K562 (cell line): Measurements from ENCODE around the gene SPRING1. TPM values are rescaled to one million over a fixed set of nuclear protein-coding genes. Genes with fewer than 3 reads are reported as not detected.

Source experiments
- CBFA2T3 ChIP-seq: fragments of 450-650 bp; IDR thresholded peaks from 2 replicates; pipeline ENCODE4 v1.6.1; 2017
- DACH1 ChIP-seq: fragments of 450-650 bp; IDR thresholded peaks from 2 replicates; pipeline ENCODE4 v1.6.1; 2018; ENCODE audit not compliant: partially characterized antibody
- EZH2 ChIP-seq: IDR thresholded peaks from 2 replicates; pipeline ENCODE4 v1.6.1; 2012; ENCODE audit warnings: low read depth, mild to moderate bottlenecking, inconsistent platforms, low read length, borderline replicate concordance
- FIP1L1 ChIP-seq: fragments of 200-400 bp; formaldehyde crosslinking; IDR thresholded peaks from 2 replicates; pipeline ENCODE4 v1.6.1; 2018; ENCODE audit warnings: mild to moderate bottlenecking, low read depth, low read length; ENCODE audit not compliant: poor library complexity, severe bottlenecking
- FOXP1 ChIP-seq: sonication (generic); formaldehyde crosslinking; IDR thresholded peaks from 2 replicates; pipeline ENCODE4 v1.8.0; 2022; ENCODE audit warnings: mild to moderate bottlenecking, missing genetic modification reagents
- HCFC1 ChIP-seq: IDR thresholded peaks from 2 replicates; pipeline ENCODE4 v1.6.1; 2012; ENCODE audit warnings: low read depth, low read length, improper control_type of control experiment
- MCM3 ChIP-seq: fragments of 450-650 bp; IDR thresholded peaks from 2 replicates; pipeline ENCODE4 v1.6.1; 2016
- MYNN ChIP-seq, 2 experiments: sonication (generic); formaldehyde crosslinking in 1 of 2; IDR thresholded peaks; 2 replicates each; pipeline versions ENCODE4 v1.5.0 to v1.6.1; 2016 to 2020; ENCODE audit warnings: antibody characterized with exemption in 1 of 2, missing genetic modification reagents in 1 of 2
- NR3C1 ChIP-seq: sonication (generic); formaldehyde crosslinking; IDR thresholded peaks from 2 replicates; pipeline ENCODE4 v1.8.1; 2022; ENCODE audit warnings: missing genetic modification reagents
- NUFIP1 ChIP-seq: fragments of 450-650 bp; IDR thresholded peaks from 2 replicates; pipeline ENCODE4 v1.6.1; 2018; ENCODE audit not compliant: partially characterized antibody
- PHB ChIP-seq: fragments of 250-450 bp; sonication (Bioruptor Pico); IDR thresholded peaks from 2 replicates; pipeline ENCODE4 v1.5.0; 2021
- PML ChIP-seq: IDR thresholded peaks from 2 replicates; pipeline ENCODE4 v1.6.1; 2012; ENCODE audit warnings: low read length, inconsistent platforms
- RBFOX2 ChIP-seq: fragments of 200-400 bp; formaldehyde crosslinking; IDR thresholded peaks from 2 replicates; pipeline ENCODE4 v1.6.1; 2017; ENCODE audit warnings: low read depth, mild to moderate bottlenecking, low read length, moderate library complexity
- RFX1 ChIP-seq: fragments of 450-650 bp; IDR thresholded peaks from 2 replicates; pipeline ENCODE4 v1.6.1; 2016; ENCODE audit warnings: mild to moderate bottlenecking, moderate library complexity
- SP1 ChIP-seq: sonication (generic); formaldehyde crosslinking; IDR thresholded peaks from 2 replicates; pipeline ENCODE4 v1.8.1; 2022; ENCODE audit warnings: mild to moderate bottlenecking, missing genetic modification reagents
- ZNF143 ChIP-seq: sonication (generic); formaldehyde crosslinking; IDR thresholded peaks from 2 replicates; pipeline ENCODE4 v1.9.0; 2022; ENCODE audit warnings: mild to moderate bottlenecking, missing genetic modification reagents
- ZNF57 ChIP-seq: fragments of 450-650 bp; formaldehyde crosslinking; IDR thresholded peaks from 2 replicates; pipeline ENCODE4 v1.4.0; 2020; ENCODE audit warnings: mild to moderate bottlenecking, moderate library complexity
- polyA plus RNA-seq, 8 experiments: library from polyadenylated mRNA; depleted of rRNA in 4 of 8; stranded (reverse) in 5 of 8; unstranded in 3 of 8; fragments of >200 nt; fragmentation: Nextera tagmentation in 2 of 8; fragmentation: Illumina TruSeq in 1 of 8; extraction: Ambion mirVana in 2 of 8; extraction: Trizol in 1 of 8; gene quantifications; 2 replicates each; pipeline versions ENCODE4 v1.2.1 to v1.2.3, GENCODE V29; 2011 to 2014; ENCODE audit warnings: inconsistent platforms in 1 of 8, missing spikeins in 1 of 8
- total RNA-seq, 7 experiments: library from RNA; depleted of rRNA in 6 of 7; stranded (reverse); fragments of >200 nt in 6 of 7; fragmentation: Illumina TruSeq in 2 of 7; extraction: Trizol in 2 of 7; gene quantifications; 2 replicates each; pipeline versions ENCODE4 v1.2.1 to v1.2.3, GENCODE V29; 2011 to 2021; ENCODE audit warnings: low replicate concordance in 1 of 7
- TF ChIP-seq, protein P1 (sequence below): sonication (generic); formaldehyde crosslinking; IDR thresholded peaks from 2 replicates; pipeline ENCODE4 v1.8.0; 2023; ENCODE audit warnings: mild to moderate bottlenecking, missing genetic modification reagents
- TF ChIP-seq, protein P2 (sequence below): fragments of 450-650 bp; formaldehyde crosslinking; IDR thresholded peaks from 2 replicates; pipeline ENCODE4 v1.4.0; 2022; ENCODE audit warnings: missing genetic modification characterization
- TF ChIP-seq, protein P3 (sequence below), 2 experiments: fragments of 450-650 bp in 1 of 2; sonication (generic) in 1 of 2; formaldehyde crosslinking in 1 of 2; IDR thresholded peaks in 1 of 2; conservative IDR thresholded peaks in 1 of 2; 2 replicates each; pipeline versions ENCODE4 v1.6.1 to v1.8.1; 2016 to 2023; ENCODE audit warnings: mild to moderate bottlenecking in 2 of 2, moderate library complexity in 2 of 2, inconsistent platforms in 1 of 2, missing genetic modification reagents in 1 of 2

Gene SPRING1
- total and polyA plus RNA-seq, 9 of the 15 experiments (the other 6 are each of a cell fraction or from before 2014, with no cell fraction given) = 1.1 to 20.0 (median 8.0) TPM

DNA sequence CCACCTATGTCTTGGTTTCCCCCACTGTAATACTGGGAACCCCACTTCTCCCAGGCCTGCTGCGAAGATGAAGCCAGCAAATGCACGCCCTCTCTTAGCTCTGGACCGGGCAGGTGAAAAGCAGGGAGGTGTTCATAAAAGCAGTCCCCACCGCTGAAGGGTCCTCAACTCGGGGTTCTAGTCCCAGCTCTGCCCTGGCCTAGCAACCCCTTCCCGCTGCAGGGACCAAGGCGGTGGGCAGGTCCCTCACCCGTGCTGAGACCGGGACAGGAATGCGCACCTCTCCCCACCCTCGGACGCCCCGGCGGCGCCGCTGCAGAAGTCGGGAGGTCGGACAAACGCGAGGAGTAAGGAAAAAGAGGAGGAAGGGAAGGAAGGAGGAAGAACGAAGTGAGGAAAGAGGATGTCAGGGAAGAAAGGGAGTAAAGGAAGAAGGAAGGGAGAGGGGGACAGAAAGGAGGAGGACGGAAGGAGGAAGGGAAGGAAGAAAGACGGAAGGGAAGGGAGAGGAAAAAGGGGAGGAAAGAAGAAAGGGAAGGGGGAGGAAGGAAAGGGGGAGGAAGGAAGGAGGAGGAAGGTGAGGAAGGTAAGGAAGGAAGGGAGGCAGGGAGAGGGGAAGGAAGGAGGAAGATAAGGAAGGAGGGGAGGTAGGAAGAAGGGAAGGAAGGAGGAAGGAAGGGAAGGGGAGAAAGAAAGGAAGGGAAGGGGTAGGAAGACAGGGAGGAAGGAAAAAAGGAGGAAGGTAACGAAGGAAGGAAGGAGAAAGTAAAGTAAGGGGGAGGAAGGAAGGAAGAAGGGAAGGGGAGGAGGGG lies 701 bp downstream of the SPRING1 start (continued):
- TF ChIP-seq, protein P1, sequence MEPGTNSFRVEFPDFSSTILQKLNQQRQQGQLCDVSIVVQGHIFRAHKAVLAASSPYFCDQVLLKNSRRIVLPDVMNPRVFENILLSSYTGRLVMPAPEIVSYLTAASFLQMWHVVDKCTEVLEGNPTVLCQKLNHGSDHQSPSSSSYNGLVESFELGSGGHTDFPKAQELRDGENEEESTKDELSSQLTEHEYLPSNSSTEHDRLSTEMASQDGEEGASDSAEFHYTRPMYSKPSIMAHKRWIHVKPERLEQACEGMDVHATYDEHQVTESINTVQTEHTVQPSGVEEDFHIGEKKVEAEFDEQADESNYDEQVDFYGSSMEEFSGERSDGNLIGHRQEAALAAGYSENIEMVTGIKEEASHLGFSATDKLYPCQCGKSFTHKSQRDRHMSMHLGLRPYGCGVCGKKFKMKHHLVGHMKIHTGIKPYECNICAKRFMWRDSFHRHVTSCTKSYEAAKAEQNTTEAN (CRISPR knock-in tag) = no peak
- TF ChIP-seq MCM3 = no peak
- TF ChIP-seq NUFIP1 = no peak
- no peak for TF ChIP-seq DACH1
- TF ChIP-seq, protein P2, sequence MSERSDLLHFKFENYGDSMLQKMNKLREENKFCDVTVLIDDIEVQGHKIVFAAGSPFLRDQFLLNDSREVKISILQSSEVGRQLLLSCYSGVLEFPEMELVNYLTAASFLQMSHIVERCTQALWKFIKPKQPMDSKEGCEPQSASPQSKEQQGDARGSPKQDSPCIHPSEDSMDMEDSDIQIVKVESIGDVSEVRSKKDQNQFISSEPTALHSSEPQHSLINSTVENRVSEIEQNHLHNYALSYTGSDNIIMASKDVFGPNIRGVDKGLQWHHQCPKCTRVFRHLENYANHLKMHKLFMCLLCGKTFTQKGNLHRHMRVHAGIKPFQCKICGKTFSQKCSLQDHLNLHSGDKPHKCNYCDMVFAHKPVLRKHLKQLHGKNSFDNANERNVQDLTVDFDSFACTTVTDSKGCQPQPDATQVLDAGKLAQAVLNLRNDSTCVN = peak; percentile 89
- TF ChIP-seq FOXP1 (CRISPR knock-in tag) = no peak
- no peak for TF ChIP-seq PHB (CRISPR knock-in tag)
- TF ChIP-seq ZNF143 (CRISPR knock-in tag) = no peak
- TF ChIP-seq NR3C1 (CRISPR knock-in tag) = no peak
- no peak for TF ChIP-seq PML
- no peak for TF ChIP-seq FIP1L1
- no peak for TF ChIP-seq EZH2
- no peak for TF ChIP-seq HCFC1
- TF ChIP-seq SP1 (CRISPR knock-in tag) = no peak
- TF ChIP-seq RFX1 = no peak
- TF ChIP-seq CBFA2T3 = peak; percentile 14; the same call in 1 of the 2 replicates
- TF ChIP-seq ZNF57 (CRISPR knock-in tag) = no peak
- TF ChIP-seq, protein P3, sequence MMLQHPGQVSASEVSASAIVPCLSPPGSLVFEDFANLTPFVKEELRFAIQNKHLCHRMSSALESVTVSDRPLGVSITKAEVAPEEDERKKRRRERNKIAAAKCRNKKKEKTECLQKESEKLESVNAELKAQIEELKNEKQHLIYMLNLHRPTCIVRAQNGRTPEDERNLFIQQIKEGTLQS (IDR thresholded peaks at IDR 0.05) = no peak
- TF ChIP-seq, protein P3 (CRISPR knock-in tag; conservative IDR thresholded peaks at IDR 0.05) = no peak
- TF ChIP-seq MYNN (IDR thresholded peaks at IDR 0.05) = no peak
- no peak for TF ChIP-seq MYNN (CRISPR knock-in tag; IDR thresholded peaks at IDR 0.05)
- TF ChIP-seq RBFOX2 = no peak
